Ovary (tissue), 9 donors: ENCODE measurements around the gene CENPO. TPM values are rescaled to one million over a fixed set of nuclear protein-coding genes. Genes with fewer than 3 reads are reported as not detected.

ENCODE experiments used
- DNase-seq, 5 donors: peaks; one replicate each; pipeline ENCODE4 v3.0.0-alpha.2; 2019 to 2020
- H3K27ac ChIP-seq, 2 donors: fragments of 200-600 bp; one replicate each; pipeline versions ENCODE4 v1.5.1 to v1.8.0; 2019 to 2022
- H3K27me3 ChIP-seq: fragments of 200-600 bp; one replicate; pipeline ENCODE4 v1.8.0; 2022
- H3K36me3 ChIP-seq: fragments of 200-600 bp; sonication (generic); one replicate; pipeline ENCODE4 v1.5.1; 2019
- H3K4me1 ChIP-seq: one replicate; pipeline ENCODE4 v1.8.1; 2013; ENCODE audit warnings: mild to moderate bottlenecking, moderate library complexity; ENCODE audit not compliant: insufficient read depth
- H3K4me3 ChIP-seq: fragments of 200-600 bp; sonication (generic); one replicate; pipeline ENCODE4 v1.5.1; 2017
- H3K9me3 ChIP-seq, 2 donors: fragments of 200-600 bp in 1 of 2; sonication (generic) in 1 of 2; one replicate each; pipeline versions ENCODE4 v1.5.1 to v1.8.1; 2013 to 2019; ENCODE audit warnings: mild to moderate bottlenecking in 1 of 2, moderate library complexity in 1 of 2
- EP300 ChIP-seq: sonication (generic); formaldehyde crosslinking; IDR thresholded peaks from one replicate; pipeline ENCODE4 v1.6.1; 2017; ENCODE audit warnings: antibody characterized with exemption
- POLR2A ChIP-seq: fragments of 450-650 bp; IDR thresholded peaks from one replicate; pipeline ENCODE4 v1.6.1; 2017; ENCODE audit warnings: antibody characterized with exemption, mild to moderate bottlenecking, moderate library complexity
- WGBS, 3 donors: extraction: QIAGEN DNeasy Blood & Tissue Kit in 1 of 3; methylation state at CpG; one replicate each; pipeline versions ENCODE4 v1.1.5 to v1.1.7; 2013 to 2017; 5-methylcytosine and 5-hydroxymethylcytosine counted together
- intact Hi-C, 4 donors: fragments of 100-400 bp; cut with DNase I; formaldehyde crosslinking; loops; one replicate each; pipeline versions ENCODE4 v1.11.0 to v1.15.1; 2022 to 2023
- polyA plus RNA-seq, 2 donors: library from polyadenylated mRNA; stranded (reverse); fragments of 200-250 nt in 1 of 2; fragments of 350-450 nt in 1 of 2; fragmentation: Illumina TruSeq in 1 of 2; extraction: RNeasy Lipid Tissue Mini Kit (QIAGEN cat#74804) in 1 of 2; gene quantifications; one replicate each; pipeline ENCODE4 v1.2.3, GENCODE V29; 2013 to 2014
- total RNA-seq, 7 donors: library from RNA; depleted of rRNA in 2 of 7; stranded (reverse); fragments of >200 nt in 2 of 7; fragmentation: NEBNext Ultra II Directional in 3 of 7; extraction: Animal tissue kit (Norgen Biotek cat#: 25700) in 3 of 7; gene quantifications; one replicate each; pipeline versions ENCODE4 v1.1.0 to v1.2.4, GENCODE V29; 2016 to 2023
- TF ChIP-seq, protein P1 (sequence below), 3 donors: fragments of 450-650 bp in 2 of 3; fragments of 200-600 bp in 1 of 3; IDR thresholded peaks; one replicate each; pipeline versions ENCODE4 v1.5.1 to v1.8.0; 2016 to 2022; ENCODE audit warnings: antibody characterized with exemption in 3 of 3, mild to moderate bottlenecking in 1 of 3
- donor health status: DM: no; HTN: no; CAD: no; lungs with moderate emphysema.
- donor health status: DM: no; HTN: no; CAD: no.
- donor health status: Bipolar disorder and iron deficiency.
- donor health status: DM: yes; HTN: yes; CAD: no.
- donor health status: DM: no; HTN: no; CAD: no.
- donor health status: DM: yes; HTN: yes; CAD: no.

The CENPO gene
- total and polyA plus RNA-seq, 9 donors: 1.0 to 4.7 (median 2.4) TPM

- Histone ChIP-seq H3K36me3 (no peaks in the 10 kb centered on the region), H3K27me3 (no peaks in the 10 kb centered on the region), H3K9me3 (no peaks in the 10 kb centered on the region), H3K4me1 (no peaks in the 10 kb centered on the region), H3K27ac (no peak overlapping the region), H3K4me3 (no peak overlapping the region)
- WGBS, 3 donors: 85 to 89% (median 87%) methylated on average over 3 of the region's 3 CpGs
- intact Hi-C loops: no loop called here
- TF ChIP-seq, protein P1, sequence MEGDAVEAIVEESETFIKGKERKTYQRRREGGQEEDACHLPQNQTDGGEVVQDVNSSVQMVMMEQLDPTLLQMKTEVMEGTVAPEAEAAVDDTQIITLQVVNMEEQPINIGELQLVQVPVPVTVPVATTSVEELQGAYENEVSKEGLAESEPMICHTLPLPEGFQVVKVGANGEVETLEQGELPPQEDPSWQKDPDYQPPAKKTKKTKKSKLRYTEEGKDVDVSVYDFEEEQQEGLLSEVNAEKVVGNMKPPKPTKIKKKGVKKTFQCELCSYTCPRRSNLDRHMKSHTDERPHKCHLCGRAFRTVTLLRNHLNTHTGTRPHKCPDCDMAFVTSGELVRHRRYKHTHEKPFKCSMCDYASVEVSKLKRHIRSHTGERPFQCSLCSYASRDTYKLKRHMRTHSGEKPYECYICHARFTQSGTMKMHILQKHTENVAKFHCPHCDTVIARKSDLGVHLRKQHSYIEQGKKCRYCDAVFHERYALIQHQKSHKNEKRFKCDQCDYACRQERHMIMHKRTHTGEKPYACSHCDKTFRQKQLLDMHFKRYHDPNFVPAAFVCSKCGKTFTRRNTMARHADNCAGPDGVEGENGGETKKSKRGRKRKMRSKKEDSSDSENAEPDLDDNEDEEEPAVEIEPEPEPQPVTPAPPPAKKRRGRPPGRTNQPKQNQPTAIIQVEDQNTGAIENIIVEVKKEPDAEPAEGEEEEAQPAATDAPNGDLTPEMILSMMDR (IDR thresholded peaks at IDR 0.05): no peak
- TF ChIP-seq POLR2A: no peak
- no peak for TF ChIP-seq EP300
- DNase-seq: no peak
Measured at GRCh38 chr2:24783641-24784040, 9.6 kb upstream of the CENPO start.

DNA sequence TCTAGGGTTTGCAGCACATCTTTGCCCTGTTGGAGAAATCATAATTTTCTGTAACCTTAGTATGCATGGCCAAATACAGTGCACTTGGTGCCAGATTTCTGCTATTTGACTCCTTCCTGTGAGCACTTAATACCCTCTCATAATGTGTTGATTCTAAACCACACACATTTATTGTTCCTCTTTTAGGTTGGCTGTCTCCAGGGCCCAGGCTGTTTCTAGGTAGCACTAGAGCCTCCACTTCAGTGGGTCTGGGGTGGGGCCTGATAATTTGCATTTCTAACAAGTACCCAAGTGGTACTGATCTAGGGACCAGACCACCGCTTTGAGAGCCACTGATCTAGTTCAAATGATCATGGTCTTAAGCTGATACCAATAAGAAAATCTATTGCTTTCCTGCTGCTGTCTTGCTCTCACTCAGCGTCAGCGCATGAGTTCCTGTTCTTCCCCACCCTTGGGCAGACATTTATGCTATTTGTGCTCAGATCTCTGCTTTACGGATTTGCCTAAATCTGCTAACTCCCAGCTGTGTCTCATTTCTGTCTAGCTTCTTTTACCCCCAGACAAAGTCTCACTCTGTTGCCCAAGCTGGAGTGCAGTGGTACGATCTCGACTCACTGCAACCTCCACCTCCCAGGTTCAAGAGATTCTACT lies 7.4 kb upstream of the CENPO start:
- Histone ChIP-seq H3K36me3 (no peaks in the 10 kb centered on the region), H3K4me3 (no peak overlapping the region), H3K27me3 (no peaks in the 10 kb centered on the region), H3K4me1 (no peaks in the 10 kb centered on the region), H3K27ac (no peak overlapping the region), H3K9me3 (no peaks in the 10 kb centered on the region)
- TF ChIP-seq, protein P1 (IDR thresholded peaks at IDR 0.05): no peak
- no peak for TF ChIP-seq EP300
- 94 to 98% (median 94%) methylated on average over 6 of the region's 6 CpGs for WGBS, 3 donors
- DNase-seq: no peak
- intact Hi-C loops: no loop called here

GRCh38 chr2:24787532-24787931 lies 5.7 kb upstream of the CENPO start:
- Histone ChIP-seq H3K27me3 (no peaks in the 10 kb centered on the region), H3K9me3 (no peaks in the 10 kb centered on the region), H3K27ac (no peak overlapping the region), H3K4me3 (no peak overlapping the region), H3K4me1 (no peaks in the 10 kb centered on the region), H3K36me3 (no peaks in the 10 kb centered on the region)
- no peak for DNase-seq
- intact Hi-C loops: no loop called here
- 56 to 61% (median 59%) methylated on average over 2 of the region's 2 CpGs for WGBS, 3 donors
- TF ChIP-seq EP300 (no peak), POLR2A (no peak)
- TF ChIP-seq, protein P1 (IDR thresholded peaks at IDR 0.05): no peak

DNA sequence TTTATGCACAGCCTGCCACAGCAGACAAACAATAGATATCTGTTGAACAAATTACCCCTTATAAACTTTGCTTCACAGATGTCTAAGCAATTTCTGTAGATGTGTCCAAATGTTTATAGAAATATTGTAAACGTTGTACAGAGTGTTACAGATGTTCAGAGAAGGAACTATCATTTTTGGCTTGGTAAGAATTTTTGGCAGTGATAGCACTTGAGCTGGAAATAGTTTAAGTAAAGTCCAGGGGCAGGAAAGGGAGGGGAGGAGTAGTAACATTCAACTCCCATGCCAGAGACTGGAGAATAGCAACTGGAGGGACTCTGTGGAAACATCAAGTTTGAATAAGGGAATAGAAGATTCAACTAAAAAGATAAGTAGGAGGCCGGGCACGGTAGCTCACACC lies 4.4 kb upstream of the CENPO start:
- 7 to 31% (median 9%) methylated on average over 3 of the region's 3 CpGs for WGBS, 3 donors
- no peak for TF ChIP-seq POLR2A
- TF ChIP-seq, protein P1 (IDR thresholded peaks at IDR 0.05): no peak
- no peak for TF ChIP-seq EP300

More for the DNA sequence above, 4.4 kb upstream of the CENPO start:
- no peak overlapping the region for H3K27ac ChIP-seq
- DNase-seq: no peak
- no peaks in the 10 kb centered on the region for H3K9me3 ChIP-seq
- H3K4me3 ChIP-seq: no peak overlapping the region
- H3K36me3 ChIP-seq: no peaks in the 10 kb centered on the region
- intact Hi-C loops: no loop called here
- no peaks in the 10 kb centered on the region for H3K27me3 ChIP-seq
- H3K4me1 ChIP-seq: peaks cover under 1% of the 10 kb centered on the region
